B cell (primary cell): ENCODE data around the gene RIPOR1.

Source experiments
- CTCF ChIP-seq: fragments of 200-600 bp; IDR thresholded peaks from one replicate; pipeline ENCODE4 v1.8.0; 2022; ENCODE audit warnings: antibody characterized with exemption, mild to moderate bottlenecking
- EZH2 ChIP-seq: IDR thresholded peaks from 2 replicates; pipeline ENCODE4 v1.6.1; 2012; ENCODE audit warnings: borderline replicate concordance, low read depth, mild to moderate bottlenecking, moderate library complexity, low read length; ENCODE audit not compliant: insufficient read depth, poor library complexity, severe bottlenecking

GRCh38 chr16:67560827-67561342 lies 32.3 kb downstream of the RIPOR1 start:
- TF ChIP-seq CTCF (no peak), EZH2 (no peak)
